ENCODE data around the gene TNFRSF1B.

Gene TNFRSF1B

GRCh38 chr1:12141163-12141850 is 25.5 kb upstream of the TNFRSF1B start:
- DNase-seq (ENCODE audit: extremely low spot score, insufficient read length, low read depth) (no peak), FAIRE-seq (no peak)

GRCh38 chr1:12142141-12142823 is 24.5 kb upstream of the TNFRSF1B start:
- FAIRE-seq (no peak), DNase-seq (ENCODE audit: extremely low spot score, insufficient read length, low read depth) (no peak)

DNA sequence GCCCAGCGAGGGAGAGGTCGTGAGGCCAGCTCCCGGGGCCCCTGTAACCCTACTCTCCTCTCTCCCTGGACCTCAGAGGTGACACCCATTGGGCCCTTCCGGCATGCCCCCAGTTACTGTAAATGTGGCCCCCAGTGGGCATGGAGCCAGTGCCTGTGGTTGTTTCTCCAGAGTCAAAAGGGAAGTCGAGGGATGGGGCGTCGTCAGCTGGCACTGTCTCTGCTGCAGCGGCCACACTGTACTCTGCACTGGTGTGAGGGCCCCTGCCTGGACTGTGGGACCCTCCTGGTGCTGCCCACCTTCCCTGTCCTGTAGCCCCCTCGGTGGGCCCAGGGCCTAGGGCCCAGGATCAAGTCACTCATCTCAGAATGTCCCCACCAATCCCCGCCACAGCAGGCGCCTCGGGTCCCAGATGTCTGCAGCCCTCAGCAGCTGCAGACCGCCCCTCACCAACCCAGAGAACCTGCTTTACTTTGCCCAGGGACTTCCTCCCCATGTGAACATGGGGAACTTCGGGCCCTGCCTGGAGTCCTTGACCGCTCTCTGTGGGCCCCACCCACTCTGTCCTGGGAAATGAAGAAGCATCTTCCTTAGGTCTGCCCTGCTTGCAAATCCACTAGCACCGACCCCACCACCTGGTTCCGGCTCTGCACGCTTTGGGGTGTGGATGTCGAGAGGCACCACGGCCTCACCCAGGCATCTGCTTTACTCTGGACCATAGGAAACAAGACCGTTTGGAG is 23.7 kb upstream of the TNFRSF1B start:
- peak; percentile 42 for FAIRE-seq
- DNase-seq (ENCODE audit: extremely low spot score, insufficient read length, low read depth) = no peak

GRCh38 chr1:12143631-12144155 is 23.1 kb upstream of the TNFRSF1B start:
- DNase-seq (ENCODE audit: extremely low spot score, insufficient read length, low read depth) = no peak
- FAIRE-seq = peak; percentile 74

GRCh38 chr1:12144236-12144635 is 22.6 kb upstream of the TNFRSF1B start:
- DNase-seq (ENCODE audit: extremely low spot score, insufficient read length, low read depth) = no peak
- no peak for FAIRE-seq

GRCh38 chr1:12144969-12145368 is 21.8 kb upstream of the TNFRSF1B start:
- FAIRE-seq (no peak), DNase-seq (ENCODE audit: extremely low spot score, insufficient read length, low read depth) (no peak)

GRCh38 chr1:12145616-12146342 is 21.0 kb upstream of the TNFRSF1B start:
- FAIRE-seq = no peak
- DNase-seq (ENCODE audit: extremely low spot score, insufficient read length, low read depth) = no peak

- DNase-seq (ENCODE audit: extremely low spot score, insufficient read length, low read depth) (no peak), FAIRE-seq (no peak)
Measured at GRCh38 chr1:12146343-12147112, 20.3 kb upstream of the TNFRSF1B start.

GRCh38 chr1:12147201-12147701 is 19.5 kb upstream of the TNFRSF1B start:
- no peak for DNase-seq (ENCODE audit: extremely low spot score, insufficient read length, low read depth)
- FAIRE-seq = no peak

DNA sequence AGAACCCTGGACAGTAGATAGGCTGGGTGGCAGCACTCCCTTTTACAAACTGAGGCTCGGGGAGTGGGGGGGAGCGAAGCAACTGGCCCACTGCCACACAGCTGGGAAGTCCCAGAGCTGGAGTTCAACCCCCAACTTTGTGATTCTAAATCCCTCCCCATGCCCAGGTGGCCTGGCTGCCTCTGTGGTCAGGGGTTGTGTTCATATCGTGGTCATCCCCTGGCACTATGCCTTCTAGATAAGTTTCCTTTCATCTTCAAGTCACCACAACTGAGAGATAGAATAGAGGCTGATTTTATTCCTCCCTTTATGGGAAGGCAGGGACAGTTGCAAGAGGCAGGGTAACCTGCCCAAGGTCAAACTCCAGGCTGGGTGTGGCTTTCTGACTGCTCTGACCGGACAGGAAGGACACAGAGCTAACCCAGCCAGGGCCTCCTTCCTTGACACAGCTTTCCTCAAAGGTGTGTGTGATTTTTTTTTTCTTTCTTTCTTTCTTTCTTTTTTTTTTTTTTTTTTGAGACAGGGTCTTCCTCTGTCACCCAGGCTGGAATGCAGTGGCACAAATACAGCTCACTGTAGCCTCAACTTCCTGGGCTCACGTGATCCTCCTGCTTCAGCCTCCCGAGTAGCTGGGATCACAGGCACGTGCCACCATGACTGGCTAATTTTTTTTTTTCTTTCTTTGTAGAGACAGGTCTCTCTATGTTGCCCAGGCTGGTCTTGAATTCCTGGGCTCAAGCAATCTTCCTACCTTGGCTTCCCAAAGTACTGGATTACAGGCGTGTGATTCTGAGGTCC is 18.4 kb upstream of the TNFRSF1B start:
- FAIRE-seq (peak; percentile 76), DNase-seq (ENCODE audit: extremely low spot score, insufficient read length, low read depth) (no peak)

GRCh38 chr1:12148958-12149790 is 17.6 kb upstream of the TNFRSF1B start:
- DNase-seq (ENCODE audit: extremely low spot score, insufficient read length, low read depth) = no peak
- peak; percentile 87 for FAIRE-seq

GRCh38 chr1:12149791-12150175 is 17.0 kb upstream of the TNFRSF1B start:
- DNase-seq (ENCODE audit: extremely low spot score, insufficient read length, low read depth) (no peak), FAIRE-seq (no peak)

DNA sequence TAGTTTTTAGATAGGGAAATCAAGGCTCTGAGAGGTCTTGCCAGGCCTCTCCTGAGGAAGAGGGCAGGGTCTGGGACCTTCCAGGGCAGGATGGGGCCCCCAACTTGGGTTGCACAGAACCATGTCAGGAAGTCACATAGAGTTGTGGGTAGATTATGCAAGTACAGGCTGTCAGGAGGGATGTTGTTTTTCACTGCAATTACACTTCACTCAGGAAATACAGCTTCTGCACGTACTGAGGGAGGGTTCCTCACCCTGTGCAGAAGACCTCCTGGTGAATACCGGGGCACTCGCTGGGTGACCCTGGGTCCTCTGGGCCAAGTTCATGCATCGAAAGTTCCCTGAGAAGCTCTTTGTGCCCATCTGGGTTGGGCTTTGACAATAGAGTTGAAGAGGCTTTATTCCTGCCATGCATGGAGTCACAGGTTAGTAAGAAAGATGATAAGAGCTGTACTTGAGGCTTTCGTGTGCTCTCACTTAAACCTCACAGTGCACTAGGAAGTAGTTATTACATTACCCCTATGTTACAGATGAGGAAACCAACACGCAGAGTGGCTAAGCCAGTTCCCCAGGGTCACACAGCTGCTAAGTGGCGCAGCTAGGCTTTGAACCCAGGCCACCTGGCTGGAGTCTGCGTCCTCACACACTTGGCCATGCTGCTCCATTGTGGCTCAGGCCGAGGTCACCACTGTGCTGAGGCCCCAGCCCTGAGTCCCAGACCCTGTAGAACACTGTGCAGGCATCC is 16.2 kb upstream of the TNFRSF1B start:
- FAIRE-seq (peak; percentile 76), DNase-seq (ENCODE audit: extremely low spot score, insufficient read length, low read depth) (no peak)

DNA sequence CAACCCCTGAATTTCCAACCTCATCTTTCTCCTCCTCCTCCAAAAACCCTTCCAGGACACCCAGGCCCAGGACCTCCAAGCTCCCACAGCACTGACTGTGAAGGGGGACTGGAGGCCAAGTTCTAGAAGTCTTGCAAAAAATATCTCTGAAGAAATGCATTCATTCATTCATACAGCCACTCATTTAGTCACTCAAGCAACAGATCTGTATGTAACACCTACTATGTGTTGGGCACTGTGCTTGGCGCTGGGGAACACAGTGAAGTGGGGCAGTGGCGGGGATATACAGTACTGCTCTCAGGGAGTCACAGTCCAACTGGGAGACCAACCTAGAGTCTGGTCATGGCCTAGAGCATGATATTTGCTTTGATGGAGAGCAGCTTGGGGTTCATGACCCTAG is 15.3 kb upstream of the TNFRSF1B start:
- DNase-seq (ENCODE audit: extremely low spot score, insufficient read length, low read depth) (no peak), FAIRE-seq (no peak)

- FAIRE-seq (peak; percentile 99), DNase-seq (ENCODE audit: extremely low spot score, insufficient read length, low read depth) (no peak)
Measured at GRCh38 chr1:12152113-12152891, 14.5 kb upstream of the TNFRSF1B start.

GRCh38 chr1:12153181-12153785 is 13.5 kb upstream of the TNFRSF1B start:
- FAIRE-seq (peak; percentile 96), DNase-seq (ENCODE audit: extremely low spot score, insufficient read length, low read depth) (no peak)
